HG03354 (cell line): ENCODE data around the gene LILRA1.
"Not testable (repeated sequence)": the region's sequence is repeated elsewhere in the genome, so short reads cannot be mapped to it uniquely, and the experiment has no call there.

ENCODE experiments used
- ATAC-seq: cut with Tn5 transposase; IDR thresholded peaks from one replicate; pipeline ENCODE4 v1.9.1; 2021; ENCODE audit warnings: mild to moderate bottlenecking; ENCODE audit not compliant: unreplicated experiment, poor library complexity, severe bottlenecking

LILRA1 gene

DNA sequence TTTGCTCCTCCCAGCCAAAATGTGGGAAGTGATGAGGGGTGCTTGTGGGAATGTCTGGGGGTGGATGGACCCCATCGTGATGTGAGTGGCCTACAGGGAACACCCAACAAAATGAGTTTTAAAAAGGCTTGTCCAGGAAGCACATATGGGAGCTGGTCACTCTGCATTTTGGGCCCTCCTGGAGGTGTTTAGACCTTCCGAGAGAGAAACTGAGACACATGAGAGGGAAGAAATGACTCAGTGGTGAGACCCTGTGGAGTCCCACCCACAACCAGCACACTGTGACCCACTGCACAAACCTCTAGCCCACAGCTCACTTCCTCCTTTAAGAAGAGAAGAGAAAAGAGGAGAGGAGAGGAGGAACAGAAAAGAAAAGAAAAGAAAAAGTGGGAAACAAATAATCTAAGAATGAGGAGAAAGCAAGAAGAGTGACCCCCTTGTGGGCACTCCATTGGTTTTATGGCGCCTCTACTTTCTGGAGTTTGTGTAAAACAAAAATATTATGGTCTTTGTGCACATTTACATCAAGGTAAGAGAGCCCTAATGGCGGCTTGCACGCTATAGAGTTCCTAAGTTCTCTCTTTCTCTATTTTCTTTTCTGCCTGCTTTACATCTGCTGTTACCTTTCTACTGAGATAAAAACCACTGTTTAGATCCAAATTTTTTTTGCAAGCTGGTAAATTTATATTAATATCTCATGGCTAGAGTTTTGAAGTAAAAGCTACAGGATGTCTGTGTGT is 23.6 kb downstream of the LILRA1 start:
- ATAC-seq: peak; percentile 89

GRCh38 chr19:54620464-54620863 is 27.0 kb downstream of the LILRA1 start:
- ATAC-seq: no peak

DNA sequence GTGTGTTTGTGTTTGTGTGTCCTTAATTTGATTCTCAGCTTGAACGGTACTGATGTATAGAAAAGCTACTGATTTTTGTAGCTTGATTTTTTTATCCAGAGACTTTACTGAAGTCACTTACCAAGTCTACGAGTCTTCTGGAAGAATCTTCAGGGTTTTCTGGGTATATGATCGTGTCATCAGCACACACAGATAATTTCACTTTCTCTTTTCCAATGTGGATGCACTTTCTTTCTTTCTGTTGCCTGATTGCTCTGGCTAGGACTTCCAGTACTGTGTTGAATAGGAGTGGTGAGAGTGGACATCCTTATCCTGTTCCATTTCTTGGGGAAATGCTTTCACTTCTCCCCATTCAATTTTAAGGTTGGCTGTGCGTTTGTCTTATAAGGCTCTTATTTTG is 29.0 kb downstream of the LILRA1 start:
- no peak for ATAC-seq

- ATAC-seq: peak; percentile 36
These were observed 30.8 kb downstream of the LILRA1 start for GRCh38 chr19:54624234-54624633.

GRCh38 chr19:54624934-54625730 is 31.7 kb downstream of the LILRA1 start:
- peak; percentile 51 for ATAC-seq

GRCh38 chr19:54626757-54627156 is 33.3 kb downstream of the LILRA1 start:
- ATAC-seq: no peak

GRCh38 chr19:54627912-54628311 is 34.5 kb downstream of the LILRA1 start:
- ATAC-seq: not testable (repeated sequence)

DNA sequence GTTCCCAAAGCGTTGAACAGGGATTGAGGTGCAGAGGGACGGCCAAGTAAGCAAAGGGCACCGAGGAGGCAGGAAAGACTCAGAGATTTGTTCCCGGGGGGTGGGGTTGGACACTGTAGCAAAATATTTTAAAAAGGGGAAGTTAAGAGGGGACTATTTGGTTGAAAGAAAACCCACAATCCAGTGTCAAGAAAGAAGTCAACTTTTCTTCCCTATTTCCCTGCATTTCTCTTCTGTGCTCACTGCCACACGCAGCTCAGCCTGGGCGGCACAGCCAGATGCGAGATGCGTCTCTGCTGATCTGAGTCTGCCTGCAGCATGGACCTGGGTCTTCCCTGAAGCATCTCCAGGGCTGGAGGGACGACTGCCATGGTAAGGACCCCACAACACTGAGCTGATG is 36.8 kb downstream of the LILRA1 start, which contains the start of gene LILRB1:
LILRB1 (plus strand) TSS at position 223 of the 400 bp plus-strand sequence. CDS start 590 bp downstream, outside the sequence.
- ATAC-seq: not testable (repeated sequence)

GRCh38 chr19:54630782-54631181 is 37.4 kb downstream of the LILRA1 start:
- no peak for ATAC-seq

- ATAC-seq: not testable (repeated sequence)
These were observed 38.3 kb downstream of the LILRA1 start for GRCh38 chr19:54631489-54632337.

- not testable (repeated sequence) for ATAC-seq
These were observed 39.1 kb downstream of the LILRA1 start for GRCh38 chr19:54632517-54632916.

- no peak for ATAC-seq
These were observed 40.0 kb downstream of the LILRA1 start for GRCh38 chr19:54633401-54633800.

- ATAC-seq: not testable (repeated sequence)
These were observed 42.6 kb downstream of the LILRA1 start for GRCh38 chr19:54636081-54636480.

DNA sequence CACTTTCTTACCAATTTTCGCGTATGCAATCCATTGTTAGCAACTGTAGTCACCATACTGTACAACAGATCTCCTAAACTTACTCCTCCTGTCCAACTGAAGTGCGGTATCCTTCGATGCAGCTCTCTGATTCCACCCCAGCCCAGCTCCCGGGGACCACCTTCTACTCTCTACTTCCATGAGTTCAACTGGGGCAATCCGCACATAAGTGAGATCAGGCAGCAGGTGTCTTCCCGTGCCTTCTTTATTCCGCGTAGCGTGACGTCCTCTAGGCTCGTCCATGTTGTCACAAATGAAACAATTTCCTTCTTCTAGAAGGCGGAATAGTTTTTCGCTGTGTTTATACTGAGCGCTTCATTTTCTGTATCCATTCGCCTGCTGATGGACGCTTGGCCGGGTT is 45.3 kb downstream of the LILRA1 start:
- ATAC-seq: no peak

DNA sequence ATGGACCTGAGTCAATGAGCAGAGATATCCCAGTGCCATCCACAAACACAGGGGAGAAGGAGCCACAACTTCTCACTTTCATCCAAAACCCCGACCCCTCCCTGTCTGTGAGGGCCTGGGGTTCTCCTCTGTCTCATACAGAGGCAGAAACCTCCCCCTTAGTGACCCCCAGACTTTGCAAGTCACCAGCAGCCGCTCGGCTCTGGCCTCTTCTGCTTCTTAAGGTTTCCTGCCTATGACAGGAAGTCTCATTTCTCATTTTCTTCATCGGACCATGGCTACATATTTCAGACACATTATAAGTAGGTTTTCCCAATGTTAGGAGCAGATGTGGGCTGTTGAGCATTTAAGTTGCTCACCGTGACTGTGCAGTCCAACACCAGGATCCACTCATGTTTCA is 49.5 kb downstream of the LILRA1 start:
- not testable (repeated sequence) for ATAC-seq

GRCh38 chr19:54643583-54643982 is 50.2 kb downstream of the LILRA1 start:
- not testable (repeated sequence) for ATAC-seq

DNA sequence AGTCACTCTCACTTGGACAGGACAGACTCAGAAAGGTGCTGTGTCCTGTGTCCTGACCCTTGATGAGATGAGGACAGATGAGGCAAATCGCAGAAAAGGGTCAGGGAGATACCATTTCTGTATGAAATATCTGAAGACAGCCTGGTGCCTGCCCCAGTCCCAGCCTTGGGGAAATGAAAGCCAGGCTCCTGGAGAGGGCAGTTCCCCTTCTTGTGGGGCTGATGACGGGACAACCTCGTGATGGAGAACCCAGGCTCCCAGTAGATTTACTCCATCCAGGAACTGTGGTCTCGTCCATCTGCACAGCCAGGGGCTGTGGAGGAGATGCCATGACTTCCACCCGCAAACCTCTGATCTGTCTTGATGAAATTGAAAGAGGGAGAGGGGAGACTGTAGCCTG is 50.6 kb downstream of the LILRA1 start:
- ATAC-seq: no peak

DNA sequence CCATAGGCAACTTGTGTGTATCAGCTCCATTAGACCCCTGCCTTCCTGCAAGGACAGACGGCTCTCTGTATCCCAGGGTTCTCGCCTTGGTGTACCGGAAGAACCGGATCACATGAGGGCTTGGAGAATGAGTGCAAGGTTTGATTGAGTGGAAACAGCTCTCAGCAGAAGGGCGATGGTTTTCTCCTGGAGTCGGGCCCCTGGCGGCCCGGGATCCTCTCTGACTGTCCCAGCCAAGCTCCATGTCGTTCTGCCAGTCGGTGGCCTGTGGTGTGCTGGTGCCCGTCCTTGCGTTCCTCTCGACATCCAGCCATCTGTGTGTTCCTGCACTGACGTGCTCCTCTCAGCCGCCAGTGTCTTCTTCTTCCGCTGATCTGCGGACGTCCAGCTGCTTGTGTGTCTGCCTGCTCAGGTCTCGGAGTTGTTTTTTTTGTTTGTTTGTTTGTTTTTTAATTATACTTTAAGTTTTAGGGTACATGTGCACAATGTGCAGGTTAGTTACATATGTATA is 53.0 kb downstream of the LILRA1 start:
- no peak for ATAC-seq

- ATAC-seq: no peak
These were observed 54.7 kb downstream of the LILRA1 start for GRCh38 chr19:54648129-54648528.
